Panc1 (cell line): ENCODE measurements around the gene TMC4. TPM values are rescaled to one million over a fixed set of nuclear protein-coding genes. Genes with fewer than 3 reads are reported as not detected.

Experiments
- ATAC-seq: fragments of 200-7000 bp; cut with Tn5 transposase; 2 replicates; pipeline ENCODE4 v1.9.1; 2020; ENCODE audit warnings: mild to moderate bottlenecking, moderate library complexity
- BruUV-seq: library from RNA; stranded (reverse); fragments of 400-500 nt; replicated peaks from 2 replicates; lab custom pipeline; 2021; lab: Mats Ljungman, UMichigan
- CTCF ChIA-PET: fragments of 300-600 bp; sonication (Branson Sonifier 250); formaldehyde crosslinking; loops from one replicate; lab custom pipeline; 2022; ENCODE audit warnings: antibody characterized with exemption; lab: Charles Lee
- POLR2A ChIA-PET: fragments of 300-600 bp; sonication (Branson Sonifier 250); formaldehyde crosslinking; loops from one replicate; lab custom pipeline; 2022; ENCODE audit warnings: antibody characterized with exemption; lab: Charles Lee
- DNase-seq: peaks from one replicate; pipeline ENCODE4 v3.0.0-alpha.2; 2010; ENCODE audit warnings: low read depth, low spot score
- H3K27ac ChIP-seq: 2 replicates; pipeline ENCODE4 v1.5.1; 2011; ENCODE audit warnings: mild to moderate bottlenecking, low read length, inconsistent platforms
- H3K27me3 ChIP-seq: fragments of 200-500 bp; sonication (Bioruptor generic); 2 replicates; pipeline ENCODE4 v1.6.0; 2014; ENCODE audit warnings: low read length, inconsistent platforms; ENCODE audit not compliant: control insufficient read depth, insufficient read depth
- H3K36me3 ChIP-seq: fragments of 200-500 bp; sonication (Bioruptor generic); 2 replicates; pipeline ENCODE4 v1.5.1; 2014; ENCODE audit warnings: inconsistent platforms, mild to moderate bottlenecking, low read length, moderate library complexity; ENCODE audit not compliant: control insufficient read depth, insufficient read depth
- H3K4me1 ChIP-seq: 2 replicates; pipeline ENCODE4 v1.5.1; 2011; ENCODE audit warnings: inconsistent platforms, mild to moderate bottlenecking, low read length, moderate library complexity; ENCODE audit not compliant: control insufficient read depth, insufficient read depth
- H3K4me3 ChIP-seq, 2 experiments: 2 replicates each; pipeline ENCODE4 v1.5.1; 2011 to 2012; ENCODE audit warnings: low read depth in 2 of 2, low read length in 2 of 2, mild to moderate bottlenecking in 2 of 2, inconsistent platforms in 1 of 2, moderate library complexity in 1 of 2
- H3K9me3 ChIP-seq: fragments of 200-500 bp; sonication (Bioruptor generic); 2 replicates; pipeline ENCODE4 v1.5.1; 2014; ENCODE audit warnings: low read depth, mild to moderate bottlenecking, inconsistent platforms, low read length, moderate library complexity; ENCODE audit not compliant: control insufficient read depth, insufficient read depth
- POLR2AphosphoS5 ChIP-seq: IDR thresholded peaks from 2 replicates; pipeline ENCODE4 v1.6.1; 2012; ENCODE audit warnings: mild to moderate bottlenecking, low read depth, low read length, moderate library complexity
- SIN3A ChIP-seq: IDR thresholded peaks from 2 replicates; pipeline ENCODE4 v1.6.1; 2012; ENCODE audit warnings: low read depth, mild to moderate bottlenecking, low read length, moderate library complexity, borderline replicate concordance; ENCODE audit not compliant: insufficient read depth
- TCF7L2 ChIP-seq: IDR thresholded peaks from 2 replicates; pipeline ENCODE4 v1.6.1; 2011; ENCODE audit warnings: mild to moderate bottlenecking, low read depth, low read length, inconsistent platforms
- in situ Hi-C: cut with HindIII; loops from 2 replicates; pipeline ENCODE4 v1.10.0; 2016; ENCODE audit warnings: low sequenced_read_pairs, low pct_unique_long_range_greater_than_20kb
- intact Hi-C: fragments of 100-400 bp; cut with micrococcal nuclease; formaldehyde crosslinking; loops from one replicate; pipeline ENCODE4 v1.10.0; 2022; ENCODE audit not compliant: unreplicated experiment
- total RNA-seq: library from RNA; stranded (reverse); gene quantifications from one replicate; pipeline ENCODE4 v1.2.1, GENCODE V29; 2021; ENCODE audit not compliant: unreplicated experiment
- TF ChIP-seq, protein P1 (sequence below), 2 experiments: IDR thresholded peaks; 2 replicates each; pipeline ENCODE4 v1.6.1; 2011 to 2012; ENCODE audit warnings: low read depth in 2 of 2, control low read depth in 1 of 2, low read length in 1 of 2, mild to moderate bottlenecking in 1 of 2, moderate library complexity in 1 of 2; ENCODE audit not compliant: insufficient read depth in 1 of 2
- TF ChIP-seq, protein P2 (sequence below): fragments of 450-650 bp; IDR thresholded peaks from 2 replicates; pipeline ENCODE4 v1.5.1; 2017; ENCODE audit warnings: mild to moderate bottlenecking

TMC4 gene
- total RNA-seq, 1 experiment from 2014 or later: 5.1 TPM

DNA sequence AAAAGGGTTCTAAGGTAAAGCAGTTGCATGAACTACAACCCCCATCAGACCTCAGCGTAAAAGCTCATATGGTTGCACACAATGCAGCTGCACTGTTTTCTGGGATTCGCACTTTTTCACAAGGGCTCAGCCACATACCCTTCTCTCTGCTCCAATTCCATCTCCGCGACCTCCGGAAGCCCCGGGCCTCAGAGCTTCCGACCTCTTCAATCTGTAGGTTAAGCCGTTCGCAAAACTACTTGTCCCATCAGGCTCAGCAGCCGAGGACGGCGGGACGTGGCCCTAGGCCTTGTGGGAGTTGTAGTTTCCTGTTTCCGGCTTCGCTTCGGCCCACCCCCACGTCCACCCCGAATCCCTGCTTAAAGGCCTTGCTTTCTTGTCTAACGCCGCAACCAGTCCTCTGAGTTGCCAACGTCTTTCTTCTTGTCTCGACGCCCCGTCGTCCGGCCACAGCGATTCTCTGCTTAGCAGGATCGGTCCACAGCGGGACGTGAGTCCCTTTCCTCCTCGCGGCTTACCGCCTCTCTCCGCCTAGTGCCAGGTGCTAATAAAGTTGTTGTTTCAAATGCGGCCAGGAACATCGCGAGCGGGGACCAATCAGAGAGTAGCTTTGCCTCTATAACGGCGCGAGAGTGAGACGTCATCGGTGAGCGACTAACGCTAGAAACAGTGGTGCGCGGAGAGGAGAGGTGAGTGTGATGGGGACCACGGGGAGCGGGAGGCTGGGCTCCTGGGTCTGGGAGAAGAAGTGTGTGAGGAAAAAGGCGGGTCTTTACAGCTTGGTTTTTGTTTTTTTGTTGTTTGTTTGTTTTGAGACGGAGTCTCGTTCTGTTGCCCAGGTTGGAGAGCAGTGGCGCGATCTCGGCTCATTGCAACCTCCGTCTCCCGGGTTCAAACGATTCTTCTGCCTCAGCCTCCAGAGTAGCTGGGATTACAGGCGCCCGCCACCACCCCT is 57.6 kb downstream of the TMC4 start, which contains the start of the genes PRPF31 and TFPT:
Gene PRPF31 (plus strand): TSS at position 646 of the 955 bp plus-strand sequence. CDS start 2,525 bp downstream, outside the sequence.
Gene TFPT (minus strand): TSS at position 549 of the 955 bp plus-strand sequence. CDS start 388 bp downstream, at position 161.
- Histone ChIP-seq H3K4me3 (peak within 1 kb of the TSS; percentile 51 to 75), H3K9me3 (no peaks in the 10 kb centered on the region), H3K4me1 (peaks cover 12% of the 10 kb centered on the region; the same call in 1 of the 2 replicates), H3K27ac (peak within 1 kb of the TSS; percentile 93), H3K36me3 (no peaks in the 10 kb centered on the region; the same call in 1 of the 2 replicates), H3K27me3 (no peaks in the 10 kb centered on the region)
- in situ Hi-C loops (no loop called here), intact Hi-C loops (no loop called here)
- peak; percentile 93 for ATAC-seq
- TF ChIP-seq, protein P1, sequence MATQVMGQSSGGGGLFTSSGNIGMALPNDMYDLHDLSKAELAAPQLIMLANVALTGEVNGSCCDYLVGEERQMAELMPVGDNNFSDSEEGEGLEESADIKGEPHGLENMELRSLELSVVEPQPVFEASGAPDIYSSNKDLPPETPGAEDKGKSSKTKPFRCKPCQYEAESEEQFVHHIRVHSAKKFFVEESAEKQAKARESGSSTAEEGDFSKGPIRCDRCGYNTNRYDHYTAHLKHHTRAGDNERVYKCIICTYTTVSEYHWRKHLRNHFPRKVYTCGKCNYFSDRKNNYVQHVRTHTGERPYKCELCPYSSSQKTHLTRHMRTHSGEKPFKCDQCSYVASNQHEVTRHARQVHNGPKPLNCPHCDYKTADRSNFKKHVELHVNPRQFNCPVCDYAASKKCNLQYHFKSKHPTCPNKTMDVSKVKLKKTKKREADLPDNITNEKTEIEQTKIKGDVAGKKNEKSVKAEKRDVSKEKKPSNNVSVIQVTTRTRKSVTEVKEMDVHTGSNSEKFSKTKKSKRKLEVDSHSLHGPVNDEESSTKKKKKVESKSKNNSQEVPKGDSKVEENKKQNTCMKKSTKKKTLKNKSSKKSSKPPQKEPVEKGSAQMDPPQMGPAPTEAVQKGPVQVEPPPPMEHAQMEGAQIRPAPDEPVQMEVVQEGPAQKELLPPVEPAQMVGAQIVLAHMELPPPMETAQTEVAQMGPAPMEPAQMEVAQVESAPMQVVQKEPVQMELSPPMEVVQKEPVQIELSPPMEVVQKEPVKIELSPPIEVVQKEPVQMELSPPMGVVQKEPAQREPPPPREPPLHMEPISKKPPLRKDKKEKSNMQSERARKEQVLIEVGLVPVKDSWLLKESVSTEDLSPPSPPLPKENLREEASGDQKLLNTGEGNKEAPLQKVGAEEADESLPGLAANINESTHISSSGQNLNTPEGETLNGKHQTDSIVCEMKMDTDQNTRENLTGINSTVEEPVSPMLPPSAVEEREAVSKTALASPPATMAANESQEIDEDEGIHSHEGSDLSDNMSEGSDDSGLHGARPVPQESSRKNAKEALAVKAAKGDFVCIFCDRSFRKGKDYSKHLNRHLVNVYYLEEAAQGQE (IDR thresholded peaks at IDR 0.05; ENCODE audit: insufficient read depth in 1 of 2, low read depth in 2 of 2, low read length in 1 of 2): 0 out of 4 replicates have a peak, but pooled peaks of 1 of the 2 experiments have one; percentile 46
- TF ChIP-seq SIN3A (peak; percentile 52), TCF7L2 (peak; percentile 68; the same call in 1 of the 2 replicates), POLR2AphosphoS5 (peak; percentile 93)
- TF ChIP-seq, protein P2, sequence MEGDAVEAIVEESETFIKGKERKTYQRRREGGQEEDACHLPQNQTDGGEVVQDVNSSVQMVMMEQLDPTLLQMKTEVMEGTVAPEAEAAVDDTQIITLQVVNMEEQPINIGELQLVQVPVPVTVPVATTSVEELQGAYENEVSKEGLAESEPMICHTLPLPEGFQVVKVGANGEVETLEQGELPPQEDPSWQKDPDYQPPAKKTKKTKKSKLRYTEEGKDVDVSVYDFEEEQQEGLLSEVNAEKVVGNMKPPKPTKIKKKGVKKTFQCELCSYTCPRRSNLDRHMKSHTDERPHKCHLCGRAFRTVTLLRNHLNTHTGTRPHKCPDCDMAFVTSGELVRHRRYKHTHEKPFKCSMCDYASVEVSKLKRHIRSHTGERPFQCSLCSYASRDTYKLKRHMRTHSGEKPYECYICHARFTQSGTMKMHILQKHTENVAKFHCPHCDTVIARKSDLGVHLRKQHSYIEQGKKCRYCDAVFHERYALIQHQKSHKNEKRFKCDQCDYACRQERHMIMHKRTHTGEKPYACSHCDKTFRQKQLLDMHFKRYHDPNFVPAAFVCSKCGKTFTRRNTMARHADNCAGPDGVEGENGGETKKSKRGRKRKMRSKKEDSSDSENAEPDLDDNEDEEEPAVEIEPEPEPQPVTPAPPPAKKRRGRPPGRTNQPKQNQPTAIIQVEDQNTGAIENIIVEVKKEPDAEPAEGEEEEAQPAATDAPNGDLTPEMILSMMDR: no peak
- ChIA-PET CTCF (interaction anchor here (0.5 kb wide), 1 partner anchor 262 kb away, joined by 3 read pairs; no protein-coding TSS in a partner anchor), POLR2A (interaction anchor here (0.6 to 2.0 kb wide), 4 partner anchors 8 to 214 kb away, joined by 4 to 9 read pairs (median 4); no protein-coding TSS in a partner anchor)
- peak; percentile 97 for DNase-seq
- BruUV-seq: TSS peak; percentile 98

DNA sequence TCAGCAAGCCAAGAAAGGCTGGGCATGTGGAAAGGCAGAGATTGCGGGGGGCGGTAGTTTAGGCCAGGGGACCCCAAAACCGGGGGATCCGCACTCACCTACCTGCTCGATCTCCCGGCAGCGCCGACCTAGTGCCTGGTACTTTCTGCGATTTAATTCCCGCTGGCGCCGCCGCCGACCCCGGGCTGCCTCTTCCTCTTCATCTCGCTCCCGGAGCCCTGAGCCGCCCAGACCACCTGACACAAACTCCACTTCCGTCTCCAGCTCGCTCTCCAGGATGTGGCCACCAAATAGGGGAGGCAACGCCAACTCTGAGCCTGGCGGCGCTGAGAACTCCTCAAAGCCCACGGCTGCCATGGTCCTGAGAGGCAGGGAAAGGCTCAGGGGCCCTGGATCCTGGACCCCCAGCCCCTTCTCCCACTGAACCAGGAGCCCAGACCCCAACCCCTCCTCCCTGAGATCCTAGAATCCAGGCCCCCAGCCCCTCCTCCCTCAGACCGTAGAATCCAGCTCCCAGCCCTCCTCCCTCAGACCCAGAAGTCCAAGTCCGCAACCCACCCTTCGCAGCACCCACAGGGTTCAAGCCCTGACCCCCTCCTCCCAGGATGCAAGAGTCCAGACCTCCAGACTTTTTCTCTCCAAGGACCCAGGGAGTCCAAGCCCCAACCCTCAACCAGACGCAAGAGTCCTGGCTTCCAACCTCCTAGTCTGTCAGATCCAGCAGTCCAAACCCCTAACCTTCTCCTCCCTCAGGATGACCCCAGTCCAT is 58.4 kb downstream of the TMC4 start:
- ChIA-PET POLR2A (interaction anchor here (1.5 to 2.0 kb wide), 2 partner anchors 9 to 22 kb away, joined by 5 to 9 read pairs; no protein-coding TSS in a partner anchor), CTCF (no interaction called here)
- in situ Hi-C loops (no loop called here), intact Hi-C loops (no loop called here)
- no peaks in the 10 kb centered on the region for H3K9me3 ChIP-seq
- peak overlapping the region; percentile 93 for H3K27ac ChIP-seq
- DNase-seq: no peak
- H3K36me3 ChIP-seq: no peaks in the 10 kb centered on the region; the same call in 1 of the 2 replicates
- peaks cover 13% of the 10 kb centered on the region; the same call in 1 of the 2 replicates for H3K4me1 ChIP-seq
- ATAC-seq: peak; percentile 35
- TF ChIP-seq SIN3A (peak; percentile 8; the same call in 1 of the 2 replicates), TCF7L2 (no peak), POLR2AphosphoS5 (peak; percentile 68; the same call in 1 of the 2 replicates)
- TF ChIP-seq, protein P2: no peak
- TF ChIP-seq, protein P1 (IDR thresholded peaks at IDR 0.05; ENCODE audit: insufficient read depth in 1 of 2, low read depth in 2 of 2, low read length in 1 of 2): no peak
- H3K27me3 ChIP-seq: no peaks in the 10 kb centered on the region
- peak overlapping the region; percentile 51 to 75 for H3K4me3 ChIP-seq
- no TSS peak for BruUV-seq
